ENCODE measurements around the gene SYNJ2.

- no peak for TF ChIP-seq EP300 (IDR thresholded peaks at IDR 0.05)
- TF ChIP-seq CTCF (IDR thresholded peaks at IDR 0.05) = no peak
Observed at GRCh38 chr6:158076548-158076947, 94.9 kb downstream of the SYNJ2 start.
